Stimulated activated naive CD8-positive, alpha-beta T cell treated with anti-CD3 and anti-CD28 coated beads, Interleukin-15, amount 100 ng/mL, for 72 hours (primary cell): Measurements from ENCODE around the gene CYLD.

Experiments used
- ATAC-seq: fragments of 150-1000 bp; cut with Tn5 transposase; 2 replicates; pipeline ENCODE4 v1.10.0; 2021; ENCODE audit warnings: mild to moderate bottlenecking, moderate library complexity
- DNase-seq, 2 donors: peaks; one replicate each; pipeline ENCODE4 v3.0.0; 2021 to 2022
- H3K27ac Mint-ChIP-seq, 2 donors: one replicate each; pipeline ENCODE4 v1.8.0; 2022; ENCODE audit warnings: mild to moderate bottlenecking in 2 of 2, mixed read lengths in 2 of 2, moderate library complexity in 2 of 2
- H3K27me3 Mint-ChIP-seq: one replicate; pipeline ENCODE4 v1.8.0; 2022; ENCODE audit warnings: mixed read lengths
- H3K4me1 Mint-ChIP-seq: one replicate; pipeline ENCODE4 v1.8.0; 2022; ENCODE audit warnings: mild to moderate bottlenecking, mixed read lengths
- H3K4me3 Mint-ChIP-seq, 2 donors: one replicate each; pipeline ENCODE4 v1.8.0; 2022; ENCODE audit warnings: mild to moderate bottlenecking in 2 of 2, mixed read lengths in 2 of 2, moderate library complexity in 1 of 2
- H3K9me3 Mint-ChIP-seq, 2 donors: one replicate each; pipeline ENCODE4 v1.8.0; 2022; ENCODE audit warnings: mixed read lengths in 2 of 2

CYLD gene

GRCh38 chr16:50776037-50776436 is 34.2 kb downstream of the CYLD start:
- ATAC-seq (no peak), DNase-seq (no peak)
- H3K4me3 Mint-ChIP-seq, result no peak overlapping the region
- no peaks in the 10 kb centered on the region for H3K27me3 Mint-ChIP-seq
- H3K27ac Mint-ChIP-seq, result no peak overlapping the region
- peaks cover 58% of the 10 kb centered on the region for H3K4me1 Mint-ChIP-seq
- H3K9me3 Mint-ChIP-seq, result no peaks in the 10 kb centered on the region

GRCh38 chr16:50778284-50779163 is 36.6 kb downstream of the CYLD start:
- ATAC-seq (peak; percentile 84), DNase-seq (no peak)
- Mint-ChIP-seq H3K4me1 (peaks cover 54% of the 10 kb centered on the region), H3K4me3 (no peak overlapping the region), H3K9me3 (no peaks in the 10 kb centered on the region), H3K27ac (peak overlapping the region in 1 of 2 donors; percentile 70), H3K27me3 (no peaks in the 10 kb centered on the region)

DNA sequence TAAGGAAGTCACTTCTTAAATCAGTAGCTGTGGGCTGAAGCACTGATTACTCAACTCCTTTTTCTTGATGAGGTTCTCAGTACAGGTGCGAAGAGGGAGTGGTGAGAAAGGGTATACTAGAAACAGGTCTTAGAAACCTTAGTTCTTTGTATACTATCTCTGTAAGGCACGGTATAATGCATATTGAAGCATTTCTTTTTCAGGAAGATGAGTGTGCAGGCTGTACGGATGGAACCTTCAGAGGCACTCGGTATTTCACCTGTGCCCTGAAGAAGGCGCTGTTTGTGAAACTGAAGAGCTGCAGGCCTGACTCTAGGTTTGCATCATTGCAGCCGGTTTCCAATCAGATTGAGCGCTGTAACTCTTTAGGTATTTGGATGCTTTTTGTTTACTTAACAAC is 39.2 kb downstream of the CYLD start:
- H3K4me3 Mint-ChIP-seq, result no peak overlapping the region
- no peaks in the 10 kb centered on the region for H3K27me3 Mint-ChIP-seq
- no peak for DNase-seq
- peak overlapping the region in 1 of 2 donors; percentile 31 for H3K27ac Mint-ChIP-seq
- ATAC-seq, result peak; percentile 35
- peaks cover 42% of the 10 kb centered on the region for H3K4me1 Mint-ChIP-seq
- no peaks in the 10 kb centered on the region for H3K9me3 Mint-ChIP-seq

DNA sequence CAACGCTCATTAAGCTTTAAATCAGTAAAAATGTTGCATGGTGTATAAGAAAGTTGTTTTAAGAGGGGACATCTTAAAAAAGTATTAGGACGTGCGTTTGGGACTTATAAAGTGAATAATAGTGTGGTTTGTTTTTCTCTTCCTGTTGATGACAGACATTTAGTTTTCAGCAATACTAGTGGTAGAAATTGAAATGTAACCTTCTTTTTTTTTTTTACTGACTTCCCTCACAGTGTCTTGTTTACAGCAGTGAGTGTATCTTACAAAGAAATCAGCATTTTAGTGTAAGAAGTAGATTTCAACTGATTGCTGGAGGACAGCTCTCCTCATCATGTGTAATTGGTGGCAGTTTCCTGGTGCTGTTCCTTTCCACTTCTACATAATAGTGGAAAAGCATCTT is 39.6 kb downstream of the CYLD start:
- no peaks in the 10 kb centered on the region for H3K27me3 Mint-ChIP-seq
- H3K9me3 Mint-ChIP-seq, result no peaks in the 10 kb centered on the region
- DNase-seq (no peak), ATAC-seq (no peak)
- H3K27ac Mint-ChIP-seq, result peak overlapping the region; percentile 31 to 72
- H3K4me3 Mint-ChIP-seq, result no peak overlapping the region
- peaks cover 42% of the 10 kb centered on the region for H3K4me1 Mint-ChIP-seq

GRCh38 chr16:50789757-50790156 is 47.9 kb downstream of the CYLD start:
- H3K27ac Mint-ChIP-seq, result no peak overlapping the region
- H3K9me3 Mint-ChIP-seq, result peaks cover 5 to 8% of the 10 kb centered on the region in 2 donors
- peaks cover 15% of the 10 kb centered on the region for H3K4me1 Mint-ChIP-seq
- ATAC-seq, result no peak
- DNase-seq, result no peak
- H3K27me3 Mint-ChIP-seq, result no peaks in the 10 kb centered on the region
- no peak overlapping the region for H3K4me3 Mint-ChIP-seq

DNA sequence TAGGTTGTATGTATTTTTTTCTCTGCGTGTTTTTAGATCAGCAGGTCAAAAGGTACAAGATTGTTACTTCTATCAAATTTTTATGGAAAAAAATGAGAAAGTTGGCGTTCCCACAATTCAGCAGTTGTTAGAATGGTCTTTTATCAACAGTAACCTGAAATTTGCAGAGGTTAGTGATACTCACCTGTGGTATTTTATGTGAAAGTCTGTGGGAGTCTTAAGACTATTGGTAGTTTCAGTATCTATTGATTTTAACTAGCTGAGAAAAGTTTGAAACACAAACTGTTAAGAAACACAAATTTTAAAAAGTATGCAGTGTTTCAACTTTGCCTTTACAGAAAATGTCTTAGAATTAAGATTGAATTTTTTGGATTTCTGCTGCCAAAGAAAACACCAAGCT is 49.6 kb downstream of the CYLD start:
- Mint-ChIP-seq H3K27ac (no peak overlapping the region), H3K9me3 (peaks cover 5 to 8% of the 10 kb centered on the region in 2 donors), H3K4me3 (no peak overlapping the region), H3K4me1 (peaks cover 15% of the 10 kb centered on the region), H3K27me3 (no peaks in the 10 kb centered on the region)
- ATAC-seq, result no peak
- no peak for DNase-seq

DNA sequence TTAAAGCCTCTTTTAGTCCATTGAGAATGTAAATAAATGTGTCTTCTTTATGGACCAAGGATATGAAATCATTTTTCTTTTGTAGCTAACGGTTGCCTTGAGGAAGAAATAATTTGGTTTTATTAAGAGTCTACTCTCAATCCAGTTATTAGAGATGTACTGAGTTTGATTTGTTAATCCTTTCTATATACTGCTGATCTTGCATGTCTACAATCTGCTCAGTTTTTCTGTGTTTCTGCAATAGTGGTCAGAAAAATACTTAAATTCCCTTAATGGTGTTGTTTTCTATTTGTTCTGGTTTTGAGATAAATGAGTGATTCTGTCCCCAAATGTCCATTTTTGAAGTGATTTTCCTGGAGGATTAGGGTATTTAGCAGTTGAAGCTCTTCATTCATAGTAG is 54.9 kb downstream of the CYLD start:
- ATAC-seq (no peak), DNase-seq (no peak)
- Mint-ChIP-seq H3K4me3 (no peak overlapping the region), H3K9me3 (no peaks in the 10 kb centered on the region), H3K27ac (no peak overlapping the region), H3K4me1 (no peaks in the 10 kb centered on the region), H3K27me3 (no peaks in the 10 kb centered on the region)

DNA sequence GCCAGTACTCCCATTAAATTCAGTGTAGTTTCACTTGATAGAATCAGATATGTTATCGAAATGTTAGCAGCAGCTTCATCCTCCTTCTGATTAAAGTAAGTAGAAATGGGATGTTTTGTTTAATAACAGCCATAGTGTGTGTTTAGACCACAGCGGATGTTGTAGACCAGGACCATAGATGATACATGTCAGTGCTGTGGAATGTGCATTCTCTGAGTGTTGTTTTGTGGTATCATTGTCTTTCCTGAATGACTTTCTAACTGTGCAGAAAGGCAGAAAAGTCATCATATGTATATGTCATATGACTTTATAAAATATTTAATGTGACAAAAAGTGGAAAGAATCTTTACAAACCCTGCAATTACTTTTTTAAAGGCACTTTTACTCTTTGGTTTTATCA is 55.6 kb downstream of the CYLD start:
- no peak overlapping the region for H3K27ac Mint-ChIP-seq
- H3K4me3 Mint-ChIP-seq, result no peak overlapping the region
- no peak for ATAC-seq
- DNase-seq, result no peak
- no peaks in the 10 kb centered on the region for H3K4me1 Mint-ChIP-seq
- H3K27me3 Mint-ChIP-seq, result no peaks in the 10 kb centered on the region
- no peaks in the 10 kb centered on the region for H3K9me3 Mint-ChIP-seq

- Mint-ChIP-seq H3K9me3 (no peaks in the 10 kb centered on the region), H3K4me3 (no peak overlapping the region), H3K27me3 (no peaks in the 10 kb centered on the region), H3K4me1 (no peaks in the 10 kb centered on the region), H3K27ac (no peak overlapping the region)
- ATAC-seq (no peak), DNase-seq (no peak)
Observed at GRCh38 chr16:50800074-50800473, 58.2 kb downstream of the CYLD start.

- Mint-ChIP-seq H3K9me3 (no peaks in the 10 kb centered on the region), H3K4me3 (no peak overlapping the region), H3K27ac (no peak overlapping the region), H3K4me1 (peaks cover 6% of the 10 kb centered on the region), H3K27me3 (no peaks in the 10 kb centered on the region)
- no peak for DNase-seq
- no peak for ATAC-seq
Observed at GRCh38 chr16:50801036-50801435, 59.1 kb downstream of the CYLD start.

DNA sequence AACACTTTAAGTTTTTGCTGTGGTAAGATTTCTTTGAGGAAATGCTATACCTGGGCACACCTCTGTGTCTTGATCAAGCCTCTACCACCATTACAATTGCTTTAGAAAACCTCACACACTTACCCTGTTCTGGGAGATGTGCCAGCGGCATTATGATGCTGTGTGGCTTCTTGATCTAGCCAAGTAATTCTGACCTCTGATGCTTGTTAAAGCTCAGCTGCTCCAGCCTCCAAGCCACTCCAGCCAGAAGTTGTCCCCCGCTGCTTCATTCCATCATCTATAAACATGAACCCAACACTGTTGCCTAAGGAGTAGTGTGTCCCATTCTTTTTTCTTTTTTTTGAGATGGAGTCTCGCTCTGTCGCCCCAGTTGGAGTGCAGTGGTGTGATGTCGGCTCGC is 60.1 kb downstream of the CYLD start:
- no peak overlapping the region for H3K4me3 Mint-ChIP-seq
- no peaks in the 10 kb centered on the region for H3K9me3 Mint-ChIP-seq
- DNase-seq (no peak), ATAC-seq (no peak)
- H3K27me3 Mint-ChIP-seq, result no peaks in the 10 kb centered on the region
- H3K4me1 Mint-ChIP-seq, result peaks cover 15% of the 10 kb centered on the region
- H3K27ac Mint-ChIP-seq, result peak overlapping the region in 1 of 2 donors; percentile 32

DNA sequence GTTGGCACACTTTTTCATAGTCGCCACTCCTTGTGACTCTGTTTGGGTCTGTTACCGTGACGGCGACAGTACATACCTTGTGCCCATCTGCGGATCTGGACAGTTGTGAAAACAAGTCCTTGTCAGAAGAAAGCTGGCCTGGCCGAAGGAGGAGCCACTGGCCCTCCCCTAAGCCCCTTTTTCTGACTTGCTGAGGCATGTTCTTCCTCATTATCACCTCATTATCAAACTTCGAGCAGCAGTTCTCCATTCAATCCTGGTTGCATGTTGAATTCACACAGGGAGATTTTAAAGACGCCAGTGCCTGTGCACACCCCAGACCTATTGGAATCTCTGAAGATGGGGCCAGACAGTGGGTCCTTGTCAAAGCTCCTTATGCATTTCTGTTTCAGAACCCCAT is 61.1 kb downstream of the CYLD start:
- H3K4me1 Mint-ChIP-seq, result peaks cover 15% of the 10 kb centered on the region
- H3K27me3 Mint-ChIP-seq, result no peaks in the 10 kb centered on the region
- ATAC-seq (no peak), DNase-seq (no peak)
- H3K9me3 Mint-ChIP-seq, result no peaks in the 10 kb centered on the region
- no peak overlapping the region for H3K27ac Mint-ChIP-seq
- H3K4me3 Mint-ChIP-seq, result no peak overlapping the region

GRCh38 chr16:50804290-50804907 is 62.5 kb downstream of the CYLD start:
- no peaks in the 10 kb centered on the region for H3K27me3 Mint-ChIP-seq
- no peak for ATAC-seq
- peak overlapping the region in 1 of 2 donors; percentile 38 for H3K27ac Mint-ChIP-seq
- H3K4me1 Mint-ChIP-seq, result peaks cover 24% of the 10 kb centered on the region
- H3K9me3 Mint-ChIP-seq, result no peaks in the 10 kb centered on the region
- H3K4me3 Mint-ChIP-seq, result no peak overlapping the region
- DNase-seq, result no peak

DNA sequence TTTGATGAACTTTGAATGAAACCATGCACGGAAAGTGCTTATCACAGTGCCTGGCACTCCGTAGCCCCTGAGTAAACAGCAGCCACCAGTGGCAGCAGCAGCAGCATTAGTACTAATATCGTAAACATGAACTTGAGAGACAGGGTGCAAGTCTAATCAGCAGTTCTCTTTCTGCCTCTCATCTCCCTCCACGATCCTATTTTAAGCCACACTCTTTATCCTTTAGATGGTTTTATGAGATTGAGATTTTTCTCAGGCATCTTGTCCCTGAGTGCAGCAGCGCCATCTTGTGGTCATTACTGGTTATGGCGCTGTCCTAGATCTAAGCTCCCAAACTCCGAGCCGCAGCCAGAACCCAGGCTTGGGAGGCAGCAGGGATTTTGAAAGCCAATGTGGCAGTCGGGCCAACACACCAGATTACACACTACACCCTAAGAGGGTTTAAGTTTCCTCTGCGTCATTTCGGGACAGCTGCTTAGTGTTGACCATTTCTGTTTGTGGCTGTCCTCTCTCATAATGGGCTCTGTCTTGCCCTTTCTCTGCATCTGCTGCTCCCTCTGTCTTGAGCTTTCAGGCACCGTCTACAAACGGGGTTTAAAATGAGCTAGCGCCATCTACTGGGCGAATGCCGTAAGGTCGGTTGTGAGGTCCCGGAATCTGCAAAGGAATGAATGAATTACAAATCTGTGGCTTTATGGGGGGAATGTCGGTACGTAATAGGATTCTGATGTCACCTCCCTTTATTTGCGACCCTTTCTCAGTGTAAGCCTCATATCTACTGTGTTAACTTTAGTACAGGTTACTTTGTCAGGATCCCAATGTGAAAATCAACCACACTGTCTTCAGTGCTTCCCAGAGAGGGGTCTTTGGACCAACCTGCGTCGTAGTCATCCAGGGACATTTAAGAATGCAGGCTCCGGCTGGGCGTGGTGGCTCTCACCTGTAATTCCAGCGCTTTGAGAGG is 64.5 kb downstream of the CYLD start:
- H3K9me3 Mint-ChIP-seq, result no peaks in the 10 kb centered on the region
- H3K4me3 Mint-ChIP-seq, result peak overlapping the region; percentile 54 to 57
- peak; percentile 97 for ATAC-seq
- H3K27me3 Mint-ChIP-seq, result no peaks in the 10 kb centered on the region
- DNase-seq, result peak; percentile 84 to 85
- H3K27ac Mint-ChIP-seq, result peak overlapping the region in 1 of 2 donors; percentile 65
- H3K4me1 Mint-ChIP-seq, result peaks cover 30% of the 10 kb centered on the region

GRCh38 chr16:50808929-50809538 is 67.1 kb downstream of the CYLD start:
- ATAC-seq, result no peak
- no peak for DNase-seq
- Mint-ChIP-seq H3K27ac (no peak overlapping the region), H3K9me3 (no peaks in the 10 kb centered on the region), H3K4me1 (peaks cover 30% of the 10 kb centered on the region), H3K27me3 (no peaks in the 10 kb centered on the region), H3K4me3 (no peak overlapping the region)
